ENCODE results near the gene ARRDC3.

Gene ARRDC3

GRCh38 chr5:91417219-91417618, 34.1 kb upstream of the ARRDC3 start:
- TF ChIP-seq, protein P1, sequence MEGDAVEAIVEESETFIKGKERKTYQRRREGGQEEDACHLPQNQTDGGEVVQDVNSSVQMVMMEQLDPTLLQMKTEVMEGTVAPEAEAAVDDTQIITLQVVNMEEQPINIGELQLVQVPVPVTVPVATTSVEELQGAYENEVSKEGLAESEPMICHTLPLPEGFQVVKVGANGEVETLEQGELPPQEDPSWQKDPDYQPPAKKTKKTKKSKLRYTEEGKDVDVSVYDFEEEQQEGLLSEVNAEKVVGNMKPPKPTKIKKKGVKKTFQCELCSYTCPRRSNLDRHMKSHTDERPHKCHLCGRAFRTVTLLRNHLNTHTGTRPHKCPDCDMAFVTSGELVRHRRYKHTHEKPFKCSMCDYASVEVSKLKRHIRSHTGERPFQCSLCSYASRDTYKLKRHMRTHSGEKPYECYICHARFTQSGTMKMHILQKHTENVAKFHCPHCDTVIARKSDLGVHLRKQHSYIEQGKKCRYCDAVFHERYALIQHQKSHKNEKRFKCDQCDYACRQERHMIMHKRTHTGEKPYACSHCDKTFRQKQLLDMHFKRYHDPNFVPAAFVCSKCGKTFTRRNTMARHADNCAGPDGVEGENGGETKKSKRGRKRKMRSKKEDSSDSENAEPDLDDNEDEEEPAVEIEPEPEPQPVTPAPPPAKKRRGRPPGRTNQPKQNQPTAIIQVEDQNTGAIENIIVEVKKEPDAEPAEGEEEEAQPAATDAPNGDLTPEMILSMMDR (conservative IDR thresholded peaks at IDR 0.05; ENCODE audit: low read depth, low read length): no peak
- Histone ChIP-seq H3K4me2 (no peak overlapping the region), H2AFZ (ENCODE audit: low read depth) (no peak overlapping the region)

GRCh38 chr5:91416491-91416890, 33.4 kb upstream of the ARRDC3 start:
- H3K27ac ChIP-seq: no peak overlapping the region
- TF ChIP-seq, protein P1 (conservative IDR thresholded peaks at IDR 0.05; ENCODE audit: low read depth, low read length): no peak

More at GRCh38 chr5:91417219-91417618, 34.1 kb upstream of the ARRDC3 start:
- no peak overlapping the region for H3K27ac ChIP-seq
- no peaks in the 10 kb centered on the region for H3K4me1 ChIP-seq (ENCODE audit: low read depth, poor library complexity, severe bottlenecking)
- H4K20me1 ChIP-seq (ENCODE audit: insufficient read depth): no peaks in the 10 kb centered on the region
- no peaks in the 10 kb centered on the region for H3K79me2 ChIP-seq (ENCODE audit: insufficient read depth, low read depth)
- no peak overlapping the region for H3K4me3 ChIP-seq (IDR thresholded peaks at IDR 0.05; ENCODE audit: insufficient read depth, low read depth, low read length)
- H3K27me3 ChIP-seq (ENCODE audit: insufficient read depth, low read depth): no peaks in the 10 kb centered on the region
- H3K9ac ChIP-seq: no peak overlapping the region
- H3K36me3 ChIP-seq (ENCODE audit: insufficient read depth): no peaks in the 10 kb centered on the region

GRCh38 chr5:91409304-91409703, 26.2 kb upstream of the ARRDC3 start:
- Histone ChIP-seq H3K4me3 (IDR thresholded peaks at IDR 0.05; ENCODE audit: insufficient read depth, low read depth, low read length) (no peak overlapping the region), H3K79me2 (ENCODE audit: insufficient read depth, low read depth) (no peaks in the 10 kb centered on the region), H3K9ac (no peak overlapping the region), H4K20me1 (ENCODE audit: insufficient read depth) (no peaks in the 10 kb centered on the region), H3K27me3 (ENCODE audit: insufficient read depth, low read depth) (no peaks in the 10 kb centered on the region), H3K36me3 (ENCODE audit: insufficient read depth) (no peaks in the 10 kb centered on the region), H3K4me2 (no peak overlapping the region), H2AFZ (ENCODE audit: low read depth) (no peak overlapping the region), H3K4me1 (ENCODE audit: low read depth, poor library complexity, severe bottlenecking) (no peaks in the 10 kb centered on the region), H3K27ac (no peak overlapping the region)
- TF ChIP-seq, protein P1 (conservative IDR thresholded peaks at IDR 0.05; ENCODE audit: low read depth, low read length): no peak

More at GRCh38 chr5:91416491-91416890, 33.4 kb upstream of the ARRDC3 start:
- no peaks in the 10 kb centered on the region for H4K20me1 ChIP-seq (ENCODE audit: insufficient read depth)
- no peaks in the 10 kb centered on the region for H3K79me2 ChIP-seq (ENCODE audit: insufficient read depth, low read depth)
- H3K4me1 ChIP-seq (ENCODE audit: low read depth, poor library complexity, severe bottlenecking): no peaks in the 10 kb centered on the region
- H3K4me3 ChIP-seq (IDR thresholded peaks at IDR 0.05; ENCODE audit: insufficient read depth, low read depth, low read length): no peak overlapping the region
- H3K27me3 ChIP-seq (ENCODE audit: insufficient read depth, low read depth): no peaks in the 10 kb centered on the region
- H3K4me2 ChIP-seq: no peak overlapping the region
- no peak overlapping the region for H3K9ac ChIP-seq
- H3K36me3 ChIP-seq (ENCODE audit: insufficient read depth): no peaks in the 10 kb centered on the region
- no peak overlapping the region for H2AFZ ChIP-seq (ENCODE audit: low read depth)

DNA sequence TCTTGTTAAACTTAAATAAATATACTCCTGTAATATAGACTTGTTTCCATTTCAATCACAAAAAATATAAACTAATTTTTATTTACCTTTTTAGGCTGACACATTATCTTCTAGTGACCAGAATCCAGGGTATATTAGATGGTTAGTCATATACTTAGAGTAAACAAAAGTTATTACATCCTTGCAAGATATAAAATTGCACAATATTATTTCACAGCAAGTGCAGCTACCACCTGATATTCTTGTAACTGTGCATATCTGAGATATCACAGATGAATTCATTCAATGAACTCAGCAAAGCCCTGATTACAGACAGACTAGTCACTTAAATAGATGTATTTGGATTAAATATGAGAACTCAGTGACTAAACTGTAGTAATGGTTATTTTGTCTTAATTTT, 25.6 kb upstream of the ARRDC3 start:
- TF ChIP-seq, protein P1 (conservative IDR thresholded peaks at IDR 0.05; ENCODE audit: low read depth, low read length): no peak
- Histone ChIP-seq H3K4me2 (no peak overlapping the region), H3K9ac (no peak overlapping the region), H3K4me1 (ENCODE audit: low read depth, poor library complexity, severe bottlenecking) (no peaks in the 10 kb centered on the region), H3K79me2 (ENCODE audit: insufficient read depth, low read depth) (no peaks in the 10 kb centered on the region), H3K36me3 (ENCODE audit: insufficient read depth) (no peaks in the 10 kb centered on the region), H3K27me3 (ENCODE audit: insufficient read depth, low read depth) (no peaks in the 10 kb centered on the region), H3K27ac (no peak overlapping the region), H3K4me3 (IDR thresholded peaks at IDR 0.05; ENCODE audit: insufficient read depth, low read depth, low read length) (no peak overlapping the region), H4K20me1 (ENCODE audit: insufficient read depth) (no peaks in the 10 kb centered on the region), H2AFZ (ENCODE audit: low read depth) (no peak overlapping the region)

All from KMS-11 (cell line).